Retinal pigment epithelial cell (primary cell): ENCODE measurements around the gene SDHA.

Source experiments
- DNase-seq: peaks from one replicate; pipeline ENCODE4 v3.0.0-alpha.2; 2010; ENCODE audit warnings: low read depth
- H3K4me3 ChIP-seq: 2 replicates; pipeline ENCODE4 v1.5.1; 2011; ENCODE audit warnings: mild to moderate bottlenecking, low read length, control low read depth, moderate library complexity
- TF ChIP-seq, protein P1 (sequence below): conservative IDR thresholded peaks from 2 replicates; pipeline ENCODE4 v1.5.1; 2011; ENCODE audit warnings: low read depth, low read length, control low read depth, inconsistent platforms

The SDHA gene

DNA sequence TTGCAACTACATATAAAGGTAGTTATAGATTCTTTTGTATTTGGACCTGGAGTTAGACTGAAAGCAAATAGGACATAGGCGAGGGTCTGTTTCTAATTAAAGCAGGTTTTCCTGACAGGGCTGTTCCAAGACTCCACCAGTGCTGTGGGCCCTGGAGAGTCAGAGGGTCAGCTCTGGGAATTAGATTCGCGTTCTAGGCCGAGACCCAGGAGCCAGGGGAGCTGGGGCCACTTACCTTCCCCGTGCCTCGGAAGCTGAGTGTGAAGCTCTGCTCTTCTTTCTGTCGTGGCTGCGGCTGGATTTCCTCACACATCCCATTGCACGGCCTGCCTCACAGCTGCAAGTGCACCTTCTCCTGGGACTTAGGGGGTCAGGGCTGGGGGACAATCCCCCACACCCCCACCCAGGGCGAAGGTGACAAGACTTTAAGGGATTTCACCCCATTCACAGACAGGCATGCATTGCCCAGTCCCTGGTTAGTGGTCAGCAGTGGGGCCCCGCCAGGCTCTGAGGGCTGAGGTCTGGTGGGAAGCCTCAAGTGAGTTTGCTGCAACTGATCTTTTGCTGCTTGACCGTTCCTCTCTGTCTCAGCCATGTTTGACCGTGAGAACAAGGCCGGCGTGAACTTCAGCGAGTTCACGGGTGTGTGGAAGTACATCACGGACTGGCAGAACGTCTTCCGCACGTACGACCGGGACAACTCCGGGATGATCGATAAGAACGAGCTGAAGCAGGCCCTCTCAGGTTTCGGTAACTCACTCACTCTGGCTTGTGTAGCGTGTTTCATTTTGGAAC, 88.1 kb downstream of the SDHA start:
- no peak for DNase-seq
- no peak overlapping the region for H3K4me3 ChIP-seq
- TF ChIP-seq, protein P1, sequence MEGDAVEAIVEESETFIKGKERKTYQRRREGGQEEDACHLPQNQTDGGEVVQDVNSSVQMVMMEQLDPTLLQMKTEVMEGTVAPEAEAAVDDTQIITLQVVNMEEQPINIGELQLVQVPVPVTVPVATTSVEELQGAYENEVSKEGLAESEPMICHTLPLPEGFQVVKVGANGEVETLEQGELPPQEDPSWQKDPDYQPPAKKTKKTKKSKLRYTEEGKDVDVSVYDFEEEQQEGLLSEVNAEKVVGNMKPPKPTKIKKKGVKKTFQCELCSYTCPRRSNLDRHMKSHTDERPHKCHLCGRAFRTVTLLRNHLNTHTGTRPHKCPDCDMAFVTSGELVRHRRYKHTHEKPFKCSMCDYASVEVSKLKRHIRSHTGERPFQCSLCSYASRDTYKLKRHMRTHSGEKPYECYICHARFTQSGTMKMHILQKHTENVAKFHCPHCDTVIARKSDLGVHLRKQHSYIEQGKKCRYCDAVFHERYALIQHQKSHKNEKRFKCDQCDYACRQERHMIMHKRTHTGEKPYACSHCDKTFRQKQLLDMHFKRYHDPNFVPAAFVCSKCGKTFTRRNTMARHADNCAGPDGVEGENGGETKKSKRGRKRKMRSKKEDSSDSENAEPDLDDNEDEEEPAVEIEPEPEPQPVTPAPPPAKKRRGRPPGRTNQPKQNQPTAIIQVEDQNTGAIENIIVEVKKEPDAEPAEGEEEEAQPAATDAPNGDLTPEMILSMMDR, result no peak
